ENCODE data around the gene TECPR2. TPM values are rescaled to one million over a fixed set of nuclear protein-coding genes. Genes with fewer than 3 reads are reported as not detected.
A peak's percentile ranks its signal among the peaks of the same experiment; 100 is the strongest.

TECPR2 gene
- total RNA-seq, 4 donors from 2014 or later = 14.1 to 43.1 (median 23.8) TPM

GRCh38 chr14:102360388-102360787 is 2.4 kb upstream of the TECPR2 start:
- TF ChIP-seq CTCF (IDR thresholded peaks at IDR 0.05) (no peak), POLR2A (IDR thresholded peaks at IDR 0.05) (no peak)
- no peak overlapping the region for H3K4me3 ChIP-seq
- H3K9me3 ChIP-seq = no peaks in the 10 kb centered on the region
- H3K27me3 ChIP-seq = no peaks in the 10 kb centered on the region
- peaks cover 3 to 8% of the 10 kb centered on the region in 2 donors for H3K4me1 ChIP-seq
- H3K36me3 ChIP-seq = no peaks in the 10 kb centered on the region
- intact Hi-C loops (cut with DNase I; ENCODE audit: low total_unique reads) = no loop called here
- DNase-seq = no peak
- H3K27ac ChIP-seq = no peak overlapping the region

- no peak for DNase-seq
- peaks cover 3 to 8% of the 10 kb centered on the region in 2 donors for H3K4me1 ChIP-seq
Observed at GRCh38 chr14:102362084-102362483, 657 bp upstream of the TECPR2 start.

GRCh38 chr14:102363182-102363943 is 622 bp downstream of the TECPR2 start:
- intact Hi-C loops (cut with DNase I; ENCODE audit: low total_unique reads) = no loop called here
- H3K4me1 ChIP-seq = peaks cover 3 to 8% of the 10 kb centered on the region in 2 donors

More at GRCh38 chr14:102362084-102362483, 657 bp upstream of the TECPR2 start:
- Histone ChIP-seq H3K9me3 (no peaks in the 10 kb centered on the region), H3K4me3 (peak overlapping the region; percentile 65 to 77), H3K27me3 (no peaks in the 10 kb centered on the region), H3K36me3 (no peaks in the 10 kb centered on the region), H3K27ac (peak overlapping the region; percentile 83 to 92)
- intact Hi-C loops (cut with DNase I; ENCODE audit: low total_unique reads) = no loop called here
- no peak for TF ChIP-seq CTCF (IDR thresholded peaks at IDR 0.05)
- TF ChIP-seq POLR2A (IDR thresholded peaks at IDR 0.05) = no peak

GRCh38 chr14:102370305-102370809 is 7.6 kb downstream of the TECPR2 start:
- TF ChIP-seq CTCF (IDR thresholded peaks at IDR 0.05) (no peak), POLR2A (IDR thresholded peaks at IDR 0.05) (no peak)
- H3K9me3 ChIP-seq = no peaks in the 10 kb centered on the region
- H3K4me1 ChIP-seq = no peaks in the 10 kb centered on the region
- DNase-seq = no peak
- H3K27ac ChIP-seq = no peak overlapping the region
- H3K4me3 ChIP-seq = no peak overlapping the region
- H3K36me3 ChIP-seq = no peaks in the 10 kb centered on the region
- H3K27me3 ChIP-seq = no peaks in the 10 kb centered on the region
- intact Hi-C loops (cut with DNase I; ENCODE audit: low total_unique reads) = no loop called here

More at GRCh38 chr14:102363182-102363943, 622 bp downstream of the TECPR2 start:
- Histone ChIP-seq H3K9me3 (no peaks in the 10 kb centered on the region), H3K27me3 (no peaks in the 10 kb centered on the region), H3K27ac (peak overlapping the region; percentile 83 to 92), H3K36me3 (no peaks in the 10 kb centered on the region), H3K4me3 (peak overlapping the region; percentile 65 to 77)
- DNase-seq = no peak
- TF ChIP-seq POLR2A (IDR thresholded peaks at IDR 0.05) (no peak), CTCF (IDR thresholded peaks at IDR 0.05) (no peak)

GRCh38 chr14:102371361-102371760 is 8.6 kb downstream of the TECPR2 start:
- Histone ChIP-seq H3K27me3 (no peaks in the 10 kb centered on the region), H3K4me1 (no peaks in the 10 kb centered on the region), H3K36me3 (no peaks in the 10 kb centered on the region), H3K9me3 (no peaks in the 10 kb centered on the region), H3K27ac (no peak overlapping the region), H3K4me3 (no peak overlapping the region)
- no peak for DNase-seq
- TF ChIP-seq POLR2A (IDR thresholded peaks at IDR 0.05) (no peak), CTCF (IDR thresholded peaks at IDR 0.05) (no peak)
- intact Hi-C loops (cut with DNase I; ENCODE audit: low total_unique reads) = no loop called here
